AG04449 (cell line): ENCODE measurements around the gene SNX10.

Source experiments
- CTCF ChIA-PET: fragments of 350-600 bp; formaldehyde crosslinking; extraction: SDS; loops from one replicate; lab custom pipeline; 2021; ENCODE audit warnings: antibody characterized with exemption; lab: Yijun Ruan, JAX
- POLR2A ChIA-PET: fragments of 400-600, 350-600 bp; formaldehyde crosslinking; extraction: SDS; loops from one replicate; lab custom pipeline; 2020; ENCODE audit warnings: antibody characterized with exemption, inconsistent platforms; lab: Yijun Ruan, JAX
- DNase-seq: peaks from one replicate; pipeline ENCODE4 v3.0.0-alpha.2; 2010; ENCODE audit warnings: low read depth, low spot score
- H3K4me3 ChIP-seq: 2 replicates; pipeline ENCODE4 v1.5.1; 2011; ENCODE audit warnings: low read depth, mild to moderate bottlenecking, control low read depth, low read length
- TF ChIP-seq, protein P1 (sequence below): IDR thresholded peaks from one replicate; pipeline ENCODE4 v1.5.1; 2011; ENCODE audit warnings: mild to moderate bottlenecking, moderate library complexity, low read length, control low read depth, inconsistent platforms; ENCODE audit not compliant: insufficient read depth; ENCODE audit errors: missing control alignments

SNX10 gene

GRCh38 chr7:26388256-26388655 is 96.6 kb downstream of the SNX10 start:
- no peak overlapping the region for H3K4me3 ChIP-seq
- DNase-seq = no peak
- TF ChIP-seq, protein P1, sequence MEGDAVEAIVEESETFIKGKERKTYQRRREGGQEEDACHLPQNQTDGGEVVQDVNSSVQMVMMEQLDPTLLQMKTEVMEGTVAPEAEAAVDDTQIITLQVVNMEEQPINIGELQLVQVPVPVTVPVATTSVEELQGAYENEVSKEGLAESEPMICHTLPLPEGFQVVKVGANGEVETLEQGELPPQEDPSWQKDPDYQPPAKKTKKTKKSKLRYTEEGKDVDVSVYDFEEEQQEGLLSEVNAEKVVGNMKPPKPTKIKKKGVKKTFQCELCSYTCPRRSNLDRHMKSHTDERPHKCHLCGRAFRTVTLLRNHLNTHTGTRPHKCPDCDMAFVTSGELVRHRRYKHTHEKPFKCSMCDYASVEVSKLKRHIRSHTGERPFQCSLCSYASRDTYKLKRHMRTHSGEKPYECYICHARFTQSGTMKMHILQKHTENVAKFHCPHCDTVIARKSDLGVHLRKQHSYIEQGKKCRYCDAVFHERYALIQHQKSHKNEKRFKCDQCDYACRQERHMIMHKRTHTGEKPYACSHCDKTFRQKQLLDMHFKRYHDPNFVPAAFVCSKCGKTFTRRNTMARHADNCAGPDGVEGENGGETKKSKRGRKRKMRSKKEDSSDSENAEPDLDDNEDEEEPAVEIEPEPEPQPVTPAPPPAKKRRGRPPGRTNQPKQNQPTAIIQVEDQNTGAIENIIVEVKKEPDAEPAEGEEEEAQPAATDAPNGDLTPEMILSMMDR = no peak
- ChIA-PET POLR2A (no interaction called here), CTCF (interaction anchor here (1.1 to 1.6 kb wide), 2 partner anchors 23 to 279 kb away, joined by 4 to 5 read pairs; no protein-coding TSS in a partner anchor)

- CTCF ChIA-PET = interaction anchor here (1.3 to 1.8 kb wide), 3 partner anchors 20 to 278 kb away, joined by 3 to 5 read pairs (median 5); no protein-coding TSS in a partner anchor
- no peak overlapping the region for H3K4me3 ChIP-seq
- DNase-seq = no peak
- TF ChIP-seq, protein P1 = no peak
- POLR2A ChIA-PET = no interaction called here
These were observed 98.4 kb downstream of the SNX10 start for GRCh38 chr7:26390016-26390415.

GRCh38 chr7:26393818-26394217 is 102.2 kb downstream of the SNX10 start:
- POLR2A ChIA-PET = no interaction called here
- no peak overlapping the region for H3K4me3 ChIP-seq
- DNase-seq = no peak
- CTCF ChIA-PET = no interaction called here
- TF ChIP-seq, protein P1 = no peak

- H3K4me3 ChIP-seq = no peak overlapping the region
- ChIA-PET POLR2A (no interaction called here), CTCF (interaction anchor here (1.0 to 3.6 kb wide), 2 partner anchors 19 to 28 kb away, joined by 3 to 12 read pairs; no protein-coding TSS in a partner anchor)
- DNase-seq = no peak
- TF ChIP-seq, protein P1 = no peak
These were observed 105.7 kb downstream of the SNX10 start for GRCh38 chr7:26397332-26397731.

- TF ChIP-seq, protein P1 = no peak
- ChIA-PET CTCF (interaction anchor here (3.6 kb wide), 1 partner anchor 28 kb away, joined by 12 read pairs; no protein-coding TSS in a partner anchor), POLR2A (no interaction called here)
- H3K4me3 ChIP-seq = peak overlapping the region; percentile 53
- DNase-seq = no peak
These were observed 106.2 kb downstream of the SNX10 start for GRCh38 chr7:26397796-26398426.

- DNase-seq = no peak
- TF ChIP-seq, protein P1 = no peak
- peak overlapping the region; percentile 53 for H3K4me3 ChIP-seq
- CTCF ChIA-PET = interaction anchor here (3.6 kb wide), 1 partner anchor 29 kb away, joined by 12 read pairs; no protein-coding TSS in a partner anchor
- POLR2A ChIA-PET = no interaction called here
These were observed 106.7 kb downstream of the SNX10 start for GRCh38 chr7:26398427-26398755.
